LNCaP clone FGC (cell line): Measurements from ENCODE around the gene FHIT.
"Not testable (repeated sequence)": the region's sequence is repeated elsewhere in the genome, so short reads cannot be mapped to it uniquely, and the experiment has no call there.

Experiments used
- DNase-seq: peaks from one replicate; pipeline ENCODE4 v3.0.0-alpha.2; 2011; ENCODE audit warnings: low read depth
- H3K4me3 ChIP-seq: 2 replicates; pipeline ENCODE4 v1.5.1; 2011; ENCODE audit warnings: mild to moderate bottlenecking, low read depth, low read length, control low read depth
- TF ChIP-seq, protein P1 (sequence below): IDR thresholded peaks from 2 replicates; pipeline ENCODE4 v1.5.1; 2012; ENCODE audit warnings: mild to moderate bottlenecking; ENCODE audit not compliant: control insufficient read depth, insufficient read depth; ENCODE audit errors: extremely low read depth

The FHIT gene

DNA sequence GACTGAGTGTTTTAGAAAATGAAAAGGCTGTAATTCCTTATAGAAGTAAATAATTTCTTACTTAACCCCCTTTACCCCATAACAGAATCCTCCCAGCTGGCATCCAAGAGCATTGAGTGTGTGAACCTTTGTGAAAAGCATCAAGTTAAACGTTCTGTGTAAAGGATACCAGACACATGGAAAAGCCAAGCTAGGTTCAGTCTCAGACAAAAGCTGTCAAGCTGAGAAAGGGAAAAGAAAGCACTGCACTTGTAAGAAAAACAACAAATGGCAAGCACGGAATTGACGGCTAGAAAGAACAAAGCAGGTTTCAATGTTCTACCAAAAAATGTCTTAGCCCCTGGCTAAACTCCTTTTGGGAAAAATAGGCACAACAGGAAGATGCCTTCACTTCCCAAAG lies 176.5 kb downstream of the FHIT start:
- no peak overlapping the region for H3K4me3 ChIP-seq
- TF ChIP-seq, protein P1, sequence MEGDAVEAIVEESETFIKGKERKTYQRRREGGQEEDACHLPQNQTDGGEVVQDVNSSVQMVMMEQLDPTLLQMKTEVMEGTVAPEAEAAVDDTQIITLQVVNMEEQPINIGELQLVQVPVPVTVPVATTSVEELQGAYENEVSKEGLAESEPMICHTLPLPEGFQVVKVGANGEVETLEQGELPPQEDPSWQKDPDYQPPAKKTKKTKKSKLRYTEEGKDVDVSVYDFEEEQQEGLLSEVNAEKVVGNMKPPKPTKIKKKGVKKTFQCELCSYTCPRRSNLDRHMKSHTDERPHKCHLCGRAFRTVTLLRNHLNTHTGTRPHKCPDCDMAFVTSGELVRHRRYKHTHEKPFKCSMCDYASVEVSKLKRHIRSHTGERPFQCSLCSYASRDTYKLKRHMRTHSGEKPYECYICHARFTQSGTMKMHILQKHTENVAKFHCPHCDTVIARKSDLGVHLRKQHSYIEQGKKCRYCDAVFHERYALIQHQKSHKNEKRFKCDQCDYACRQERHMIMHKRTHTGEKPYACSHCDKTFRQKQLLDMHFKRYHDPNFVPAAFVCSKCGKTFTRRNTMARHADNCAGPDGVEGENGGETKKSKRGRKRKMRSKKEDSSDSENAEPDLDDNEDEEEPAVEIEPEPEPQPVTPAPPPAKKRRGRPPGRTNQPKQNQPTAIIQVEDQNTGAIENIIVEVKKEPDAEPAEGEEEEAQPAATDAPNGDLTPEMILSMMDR = no peak
- DNase-seq = no peak

DNA sequence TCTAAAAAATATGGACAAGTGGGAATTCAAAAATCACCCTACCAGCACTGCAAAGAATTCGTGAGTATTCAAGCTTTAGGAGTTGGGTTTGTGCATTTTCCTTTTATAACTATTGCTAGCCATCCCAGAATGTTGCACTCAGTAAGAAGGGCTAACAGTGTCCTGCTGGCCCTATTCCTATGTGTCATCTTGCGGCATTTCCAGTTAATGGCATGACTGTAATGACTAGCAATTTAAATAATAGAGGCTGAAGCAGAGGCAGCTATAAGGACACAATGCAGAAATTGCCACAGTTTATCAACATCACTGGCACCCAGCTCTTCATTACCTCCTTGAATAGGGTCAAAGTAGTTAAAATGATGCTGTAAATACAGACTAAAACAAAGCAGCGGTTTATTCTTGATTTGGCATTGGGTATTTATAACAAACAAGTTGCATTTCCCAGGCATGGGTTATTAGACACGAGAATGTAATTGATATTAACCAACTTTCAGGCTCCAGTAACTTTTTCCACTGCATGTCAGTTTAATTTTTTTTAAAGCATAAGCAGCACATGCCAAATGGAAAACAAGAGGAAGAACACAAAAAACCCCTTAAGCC lies 177.6 kb downstream of the FHIT start:
- TF ChIP-seq, protein P1 = no peak
- no peak overlapping the region for H3K4me3 ChIP-seq
- no peak for DNase-seq

DNA sequence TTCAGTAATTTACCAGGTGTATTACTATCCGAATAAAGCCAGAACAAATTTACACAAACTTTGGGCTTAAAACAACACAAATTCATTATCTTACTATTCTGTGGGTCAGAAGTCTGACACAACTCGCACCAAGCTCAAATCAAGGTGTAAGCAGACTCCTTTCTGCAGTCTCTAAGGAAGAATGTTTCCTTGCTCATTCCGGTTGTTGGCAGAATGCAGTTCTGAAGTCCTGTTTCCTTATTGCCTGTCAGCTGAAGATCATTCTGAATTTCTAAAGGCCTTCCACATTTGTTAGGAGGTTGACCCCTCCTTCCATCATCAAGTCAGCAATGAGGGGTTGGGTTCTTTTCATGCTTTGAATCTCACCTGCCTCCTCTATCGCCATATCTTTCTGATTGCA lies 183.2 kb downstream of the FHIT start:
- H3K4me3 ChIP-seq = no peak overlapping the region
- DNase-seq = no peak
- TF ChIP-seq, protein P1 = no peak

DNA sequence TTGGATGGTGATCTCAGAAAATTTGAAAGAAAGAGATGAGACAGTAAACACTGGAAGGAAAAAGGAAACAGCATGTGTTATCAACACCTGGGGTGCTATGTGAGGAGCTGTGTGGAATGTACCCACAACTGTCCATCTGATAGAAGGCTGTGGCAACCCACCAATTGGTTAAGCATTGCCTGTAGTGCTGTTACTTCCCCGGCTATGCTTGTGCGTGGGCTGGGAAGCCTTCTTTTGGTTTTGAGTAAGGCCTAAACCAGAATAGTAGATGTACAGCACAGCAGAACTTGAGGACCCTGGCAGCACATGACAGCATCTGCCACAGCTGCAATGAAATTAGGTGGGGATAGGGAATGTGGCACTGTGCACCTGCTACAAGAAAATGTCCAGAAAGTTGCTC lies 184.5 kb downstream of the FHIT start:
- no peak overlapping the region for H3K4me3 ChIP-seq
- TF ChIP-seq, protein P1 = no peak
- DNase-seq = no peak

DNA sequence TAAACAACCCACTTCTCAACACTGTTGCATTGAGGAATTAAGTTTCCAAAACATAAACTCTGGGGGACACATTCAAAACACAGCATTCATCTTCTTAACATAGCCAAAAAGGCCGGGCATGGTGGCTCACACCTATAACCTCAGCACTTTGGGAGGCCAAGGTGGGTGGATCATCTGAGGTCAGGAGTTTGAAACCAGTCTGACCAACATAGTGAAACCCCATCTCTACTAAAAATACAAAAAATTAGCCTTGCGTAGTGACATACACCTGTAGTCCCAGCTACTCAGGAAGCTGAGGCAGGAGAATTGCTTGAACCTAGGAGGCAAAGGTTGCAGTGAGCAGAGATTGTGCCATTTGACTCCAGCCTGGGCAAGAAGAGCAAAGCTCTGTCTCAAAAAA lies 185.0 kb downstream of the FHIT start:
- not testable (repeated sequence) for H3K4me3 ChIP-seq, DNase-seq

DNA sequence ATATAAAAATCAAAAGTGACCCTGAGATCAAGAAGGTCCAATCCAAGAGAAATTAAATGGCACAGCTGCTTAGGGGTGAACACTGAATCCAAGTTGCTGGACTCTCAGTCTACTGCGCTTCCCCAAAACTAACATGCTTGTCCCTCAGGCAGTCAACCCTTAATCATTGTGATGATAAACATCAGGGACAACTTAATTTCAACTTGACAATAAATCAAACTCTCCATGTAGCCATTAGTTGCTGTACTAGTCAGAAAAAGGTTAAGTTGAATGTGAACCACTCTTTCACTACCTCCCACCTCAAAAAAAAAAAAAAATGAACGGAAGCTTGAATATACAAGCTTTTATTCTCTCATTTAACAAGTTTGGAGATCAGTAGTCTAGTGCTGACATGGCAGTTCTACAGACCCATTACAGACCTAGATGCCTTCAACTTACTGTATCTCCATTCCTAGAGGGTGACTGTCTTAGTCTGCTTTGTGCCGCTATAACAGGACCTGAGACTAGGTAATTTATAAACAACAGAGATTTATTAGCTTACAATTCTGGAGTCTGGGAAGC lies 185.7 kb downstream of the FHIT start:
- no peak for DNase-seq
- TF ChIP-seq, protein P1 = no peak
- H3K4me3 ChIP-seq = no peak overlapping the region

DNA sequence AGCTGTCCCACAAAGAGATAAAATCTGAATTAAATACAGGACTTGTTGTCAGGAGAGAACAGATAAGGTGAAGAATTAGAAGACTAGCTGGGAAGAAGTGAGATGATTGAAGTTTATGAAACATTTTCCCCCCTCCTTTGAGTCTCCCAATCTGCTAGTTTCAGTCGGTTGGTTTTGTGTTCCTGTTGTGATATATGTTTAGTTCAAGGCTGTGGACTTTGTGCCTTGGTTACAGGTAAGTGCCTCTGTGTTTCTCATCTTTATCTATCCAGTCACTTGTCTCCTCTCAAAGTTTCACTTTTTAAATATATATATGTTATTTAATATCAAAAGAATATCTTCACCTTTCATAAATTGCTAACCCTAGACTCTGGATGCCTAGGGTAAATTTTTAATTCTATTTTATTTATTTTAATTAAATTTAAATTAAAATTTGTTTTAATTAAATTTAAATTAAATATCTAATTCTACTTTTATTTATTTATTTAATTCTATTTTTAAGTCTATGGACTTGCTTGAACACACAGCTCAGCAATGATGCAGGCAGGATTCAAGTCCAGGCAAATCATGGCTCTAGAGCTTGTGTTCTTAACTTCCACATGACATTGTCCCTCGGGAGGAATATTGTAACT lies 190.0 kb downstream of the FHIT start:
- TF ChIP-seq, protein P1 = no peak
- no peak overlapping the region for H3K4me3 ChIP-seq
- DNase-seq = no peak
